Mammary microvascular endothelial cell (primary cell): ENCODE data around the gene NOX5. TPM values are rescaled to one million over a fixed set of nuclear protein-coding genes. Genes with fewer than 3 reads are reported as not detected.

Source experiments
- total RNA-seq: library from RNA; depleted of rRNA; stranded (reverse); fragments of >200 nt; gene quantifications from 2 replicates; pipeline ENCODE4 v1.2.3, GENCODE V29; 2015

NOX5 gene
- total RNA-seq, result not detected in 2 replicates

GRCh38 chr15:69014454-69014853 is at the start of gene NOX5:
NOX5 (plus strand) TSS chr15:69014695; CDS start chr15:69014736, 41 bp downstream.

Other genes starting within 250 kb of the NOX5 start
- gene ANP32A, start 193.8 kb upstream of the NOX5 start, total RNA-seq, result 48.0 and 49.2 TPM in 2 replicates
- 4.3 and 5.6 TPM in 2 replicates for gene SPESP1, start 84.2 kb upstream of the NOX5 start, total RNA-seq
- 47.6 and 50.9 TPM in 2 replicates for gene GLCE, start 145.9 kb downstream of the NOX5 start, total RNA-seq